IPS-18c (cell line): ENCODE measurements around the gene HABP4.

Source experiments
- H3K4me3 ChIP-seq: 2 replicates; pipeline ENCODE4 v1.7.0; 2013; ENCODE audit warnings: low read depth, mild to moderate bottlenecking, low read length, moderate library complexity; ENCODE audit not compliant: insufficient read depth
- H3K9me3 ChIP-seq: one replicate; pipeline ENCODE4 v1.6.1; 2013; ENCODE audit warnings: mild to moderate bottlenecking, low read length, moderate library complexity; ENCODE audit not compliant: control insufficient read depth, insufficient read depth

HABP4 gene

GRCh38 chr9:96459268-96460007 lies 9.5 kb downstream of the HABP4 start:
- no peaks in the 10 kb centered on the region for H3K9me3 ChIP-seq
- H3K4me3 ChIP-seq, result no peak overlapping the region

GRCh38 chr9:96460470-96460869 lies 10.5 kb downstream of the HABP4 start:
- Histone ChIP-seq H3K4me3 (no peak overlapping the region), H3K9me3 (no peaks in the 10 kb centered on the region)

- Histone ChIP-seq H3K4me3 (no peak overlapping the region), H3K9me3 (no peaks in the 10 kb centered on the region)
These were observed 10.9 kb downstream of the HABP4 start for GRCh38 chr9:96460882-96461281.

GRCh38 chr9:96461336-96461735 lies 11.4 kb downstream of the HABP4 start:
- Histone ChIP-seq H3K4me3 (no peak overlapping the region), H3K9me3 (no peaks in the 10 kb centered on the region)

- Histone ChIP-seq H3K9me3 (no peaks in the 10 kb centered on the region), H3K4me3 (no peak overlapping the region)
These were observed 12.6 kb downstream of the HABP4 start for GRCh38 chr9:96462541-96462940.

GRCh38 chr9:96464426-96464825 lies 14.5 kb downstream of the HABP4 start:
- H3K9me3 ChIP-seq, result no peaks in the 10 kb centered on the region

GRCh38 chr9:96467784-96468183 lies 17.8 kb downstream of the HABP4 start:
- Histone ChIP-seq H3K9me3 (no peaks in the 10 kb centered on the region), H3K4me3 (no peak overlapping the region)

More at GRCh38 chr9:96464426-96464825, 14.5 kb downstream of the HABP4 start:
- H3K4me3 ChIP-seq, result no peak overlapping the region

- no peak overlapping the region for H3K4me3 ChIP-seq
- no peaks in the 10 kb centered on the region for H3K9me3 ChIP-seq
These were observed 26.0 kb downstream of the HABP4 start for GRCh38 chr9:96476013-96476412.

GRCh38 chr9:96476591-96476990 lies 26.6 kb downstream of the HABP4 start:
- H3K4me3 ChIP-seq, result no peak overlapping the region
- no peaks in the 10 kb centered on the region for H3K9me3 ChIP-seq

GRCh38 chr9:96478829-96479371 lies 28.9 kb downstream of the HABP4 start:
- no peaks in the 10 kb centered on the region for H3K9me3 ChIP-seq
- no peak overlapping the region for H3K4me3 ChIP-seq

- Histone ChIP-seq H3K4me3 (no peak overlapping the region), H3K9me3 (no peaks in the 10 kb centered on the region)
These were observed 30.8 kb downstream of the HABP4 start for GRCh38 chr9:96480736-96481135.

GRCh38 chr9:96482476-96482875 lies 32.5 kb downstream of the HABP4 start:
- H3K4me3 ChIP-seq, result no peak overlapping the region
- H3K9me3 ChIP-seq, result no peaks in the 10 kb centered on the region

- H3K4me3 ChIP-seq, result no peak overlapping the region
- no peaks in the 10 kb centered on the region for H3K9me3 ChIP-seq
These were observed 33.2 kb downstream of the HABP4 start for GRCh38 chr9:96483197-96483596.

GRCh38 chr9:96483733-96484390 lies 33.9 kb downstream of the HABP4 start:
- H3K4me3 ChIP-seq, result no peak overlapping the region
- no peaks in the 10 kb centered on the region for H3K9me3 ChIP-seq

- no peak overlapping the region for H3K4me3 ChIP-seq
- no peaks in the 10 kb centered on the region for H3K9me3 ChIP-seq
These were observed 34.6 kb downstream of the HABP4 start for GRCh38 chr9:96484521-96484931.

GRCh38 chr9:96485280-96485679 lies 35.3 kb downstream of the HABP4 start:
- no peak overlapping the region for H3K4me3 ChIP-seq
- no peaks in the 10 kb centered on the region for H3K9me3 ChIP-seq

GRCh38 chr9:96486386-96487028 lies 36.5 kb downstream of the HABP4 start:
- H3K4me3 ChIP-seq, result no peak overlapping the region
- no peaks in the 10 kb centered on the region for H3K9me3 ChIP-seq

- no peaks in the 10 kb centered on the region for H3K9me3 ChIP-seq
These were observed 37.0 kb downstream of the HABP4 start for GRCh38 chr9:96487029-96487396.

More at GRCh38 chr9:96487029-96487396, 37.0 kb downstream of the HABP4 start:
- no peak overlapping the region for H3K4me3 ChIP-seq
